NCI-H187 treated with DMSO at 0.1 percent for 48 hours (cell line): ENCODE measurements around the gene MYCBPAP.

Source experiments
- DNase-seq: peaks from one replicate; lab custom pipeline; 2025; lab: John Stamatoyannopoulos, UW

Gene MYCBPAP

DNA sequence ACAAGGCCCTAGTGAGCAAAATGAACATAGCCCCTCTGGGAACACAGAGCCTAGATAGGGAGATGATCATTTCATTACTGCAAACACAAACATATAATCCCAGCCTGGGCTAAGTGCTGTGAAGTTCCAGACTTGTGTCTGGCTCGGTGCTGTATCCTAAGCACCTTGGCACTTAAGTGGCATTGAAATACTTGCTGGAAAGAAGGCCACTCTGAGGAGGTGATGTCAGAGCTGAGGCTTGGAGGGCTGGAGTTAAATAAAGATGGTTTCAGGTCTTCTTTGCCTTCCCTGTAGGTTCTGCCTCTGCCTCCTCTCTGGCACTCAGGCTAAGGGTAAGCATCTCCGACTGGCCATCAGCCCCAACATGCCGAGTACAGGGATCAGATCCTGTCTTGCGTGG, 49.9 kb downstream of the MYCBPAP start:
- no peak for DNase-seq

DNA sequence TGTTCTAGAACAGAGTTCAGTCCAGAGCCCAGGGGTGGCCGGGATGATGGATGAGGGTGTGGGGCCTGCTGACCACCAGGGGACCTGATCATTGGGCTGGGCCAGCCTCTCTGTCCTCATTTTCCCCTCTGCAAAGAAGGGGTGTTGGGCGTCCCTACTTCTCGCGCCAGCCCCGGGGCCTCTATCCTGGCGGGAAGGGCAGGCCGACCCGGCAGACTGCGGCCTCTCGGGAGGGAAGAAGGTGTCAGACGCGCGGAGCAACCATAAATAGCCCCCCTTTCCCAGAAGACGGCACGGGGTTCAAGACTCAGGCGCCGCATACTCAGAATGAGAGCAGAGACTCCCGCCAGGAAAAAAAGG, 50.3 kb downstream of the MYCBPAP start:
- DNase-seq = no peak

DNA sequence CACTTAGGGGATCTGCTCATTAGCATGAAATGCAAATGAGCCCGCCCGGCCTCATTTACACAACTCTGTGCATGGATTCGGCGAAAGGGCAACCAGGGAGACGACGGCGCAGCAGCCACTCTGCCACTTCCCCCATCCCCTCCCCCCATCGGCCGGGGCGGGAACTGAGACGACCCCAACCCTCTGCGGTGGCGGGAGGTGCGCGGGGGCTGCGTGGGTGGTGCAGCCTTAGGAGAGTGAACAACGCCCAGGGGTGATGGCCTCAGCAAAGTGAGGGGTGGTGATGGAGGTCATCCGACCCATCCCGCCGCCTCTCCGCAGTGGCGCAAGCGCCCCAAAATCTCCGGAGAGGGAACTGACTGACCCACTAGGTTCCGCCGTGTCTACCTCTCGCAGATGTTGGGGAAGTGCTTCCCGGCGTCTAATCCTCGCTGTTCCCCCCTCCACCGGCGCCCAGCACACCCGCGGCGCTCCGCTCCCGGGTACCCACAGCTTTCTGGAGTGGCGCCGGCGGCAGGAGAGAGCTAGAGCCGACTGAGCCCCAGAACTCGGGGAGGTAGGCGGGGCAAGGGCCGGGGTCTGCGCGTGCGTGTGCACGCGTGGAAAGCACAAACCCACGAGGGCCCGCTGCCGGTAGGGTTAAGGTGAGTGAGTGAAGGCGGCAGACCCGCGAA, 50.8 kb downstream of the MYCBPAP start:
- DNase-seq = no peak

DNA sequence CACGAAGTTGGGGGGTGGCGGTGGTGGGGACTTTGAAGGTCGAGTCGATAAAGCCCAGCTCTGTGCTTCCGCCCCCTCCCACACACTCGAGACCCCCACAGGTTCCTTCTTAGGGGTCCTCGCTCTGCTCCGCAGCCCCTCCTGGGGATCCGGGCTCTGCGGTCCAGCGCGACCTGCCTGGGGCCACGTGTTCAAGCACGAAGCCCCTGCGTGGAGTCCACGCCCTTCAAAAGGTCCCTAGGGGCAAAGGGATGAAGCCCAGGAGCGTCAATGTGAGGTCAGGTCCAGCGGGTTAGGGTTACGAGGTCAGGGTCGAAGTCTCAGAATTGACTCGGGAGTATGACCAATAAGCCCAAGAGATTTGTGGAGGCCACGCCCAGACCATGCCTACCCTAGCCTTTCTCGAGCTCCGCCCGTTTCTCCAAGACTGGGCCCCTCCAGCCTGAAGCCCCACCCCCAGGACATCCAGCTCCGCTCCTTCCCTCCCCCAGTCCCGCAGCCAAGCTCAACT, 51.5 kb downstream of the MYCBPAP start:
- no peak for DNase-seq

DNA sequence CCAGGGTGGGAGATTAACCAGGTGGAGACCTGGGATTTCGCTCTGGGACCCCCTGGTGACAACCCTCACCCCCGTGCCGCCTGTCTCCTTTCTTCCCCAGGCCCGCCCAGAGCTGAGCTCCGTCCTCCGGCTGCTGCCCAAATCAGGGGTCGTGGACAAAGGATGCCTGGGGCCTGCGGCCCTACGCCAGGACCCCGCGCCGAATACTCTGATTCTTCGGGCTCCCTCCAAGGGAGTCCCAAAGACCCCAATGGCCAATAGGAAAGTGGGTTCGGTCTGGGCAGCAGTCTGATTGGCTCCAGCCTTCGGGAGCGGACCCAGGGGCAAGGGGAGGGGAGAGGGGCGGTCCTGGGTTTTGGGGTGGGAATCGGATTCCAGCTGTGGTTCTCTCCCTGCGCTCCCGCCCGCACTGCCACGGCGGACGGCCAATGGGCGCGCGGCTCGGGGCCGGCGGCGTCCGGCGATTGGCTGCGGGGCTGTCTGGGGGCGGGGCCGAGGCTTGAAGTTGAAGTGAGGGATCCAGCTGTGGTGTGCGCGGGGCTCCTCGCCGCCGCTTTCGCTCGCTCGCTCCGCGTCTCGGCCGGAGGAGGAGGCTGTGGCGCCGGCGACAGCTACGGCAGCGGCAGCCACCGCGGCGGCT, 52.1 kb downstream of the MYCBPAP start, which contains the start of gene CACNA1G:
Gene CACNA1G, plus strand, starts transcription at position 531 of the 640 bp plus-strand sequence. CDS start 745 bp downstream, outside the sequence.
- no peak for DNase-seq

DNA sequence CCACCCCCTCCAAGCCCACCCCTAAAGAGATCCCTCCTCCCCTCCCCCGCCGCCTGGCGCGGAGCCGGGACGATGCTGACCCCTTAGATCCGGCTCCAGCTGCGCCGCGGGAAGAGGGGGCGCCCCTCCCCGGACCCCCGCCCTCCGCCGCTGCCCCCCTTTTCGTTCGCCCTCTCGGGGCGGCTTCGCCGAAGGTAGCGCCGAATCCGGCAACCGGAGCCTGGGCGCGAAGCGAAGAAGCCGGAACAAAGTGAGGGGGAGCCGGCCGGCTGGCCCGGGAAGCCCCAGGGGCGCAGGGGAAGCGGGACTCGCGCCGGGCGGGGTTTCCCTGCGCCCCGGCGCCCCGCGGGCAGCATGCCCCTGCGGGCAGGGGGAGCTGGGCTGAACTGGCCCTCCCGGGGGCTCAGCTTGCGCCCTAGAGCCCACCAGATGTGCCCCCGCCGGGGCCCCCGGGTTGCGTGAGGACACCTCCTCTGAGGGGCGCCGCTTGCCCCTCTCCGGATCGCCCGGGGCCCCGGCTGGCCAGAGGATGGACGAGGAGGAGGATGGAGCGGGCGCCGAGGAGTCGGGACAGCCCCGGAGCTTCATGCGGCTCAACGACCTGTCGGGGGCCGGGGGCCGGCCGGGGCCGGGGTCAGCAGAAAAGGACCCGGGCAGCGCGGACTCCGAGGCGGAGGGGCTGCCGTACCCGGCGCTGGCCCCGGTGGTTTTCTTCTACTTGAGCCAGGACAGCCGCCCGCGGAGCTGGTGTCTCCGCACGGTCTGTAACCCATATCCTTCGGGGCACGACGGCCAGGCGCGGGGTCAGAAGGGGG, 52.9 kb downstream of the MYCBPAP start:
- DNase-seq = no peak

DNA sequence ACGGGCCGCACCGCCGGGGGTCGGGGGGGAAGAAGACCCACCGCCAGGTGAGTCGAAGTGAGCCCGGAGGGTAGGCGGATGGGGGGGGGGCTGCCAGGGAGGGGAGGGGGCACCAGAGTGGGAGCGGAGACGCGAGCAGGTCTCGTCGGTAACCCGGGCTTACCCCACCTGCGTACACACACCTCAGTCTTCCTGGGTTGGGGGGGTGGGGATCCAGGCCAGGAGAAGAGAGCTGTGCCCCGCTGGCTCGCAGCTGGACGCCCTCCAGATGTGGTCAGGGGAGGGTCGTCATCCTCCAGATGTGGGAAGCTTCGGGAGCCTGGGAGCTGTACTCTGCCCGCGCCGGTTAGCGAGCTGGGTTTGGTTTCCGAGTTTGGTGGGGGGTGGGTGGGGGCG, 53.5 kb downstream of the MYCBPAP start:
- no peak for DNase-seq

DNA sequence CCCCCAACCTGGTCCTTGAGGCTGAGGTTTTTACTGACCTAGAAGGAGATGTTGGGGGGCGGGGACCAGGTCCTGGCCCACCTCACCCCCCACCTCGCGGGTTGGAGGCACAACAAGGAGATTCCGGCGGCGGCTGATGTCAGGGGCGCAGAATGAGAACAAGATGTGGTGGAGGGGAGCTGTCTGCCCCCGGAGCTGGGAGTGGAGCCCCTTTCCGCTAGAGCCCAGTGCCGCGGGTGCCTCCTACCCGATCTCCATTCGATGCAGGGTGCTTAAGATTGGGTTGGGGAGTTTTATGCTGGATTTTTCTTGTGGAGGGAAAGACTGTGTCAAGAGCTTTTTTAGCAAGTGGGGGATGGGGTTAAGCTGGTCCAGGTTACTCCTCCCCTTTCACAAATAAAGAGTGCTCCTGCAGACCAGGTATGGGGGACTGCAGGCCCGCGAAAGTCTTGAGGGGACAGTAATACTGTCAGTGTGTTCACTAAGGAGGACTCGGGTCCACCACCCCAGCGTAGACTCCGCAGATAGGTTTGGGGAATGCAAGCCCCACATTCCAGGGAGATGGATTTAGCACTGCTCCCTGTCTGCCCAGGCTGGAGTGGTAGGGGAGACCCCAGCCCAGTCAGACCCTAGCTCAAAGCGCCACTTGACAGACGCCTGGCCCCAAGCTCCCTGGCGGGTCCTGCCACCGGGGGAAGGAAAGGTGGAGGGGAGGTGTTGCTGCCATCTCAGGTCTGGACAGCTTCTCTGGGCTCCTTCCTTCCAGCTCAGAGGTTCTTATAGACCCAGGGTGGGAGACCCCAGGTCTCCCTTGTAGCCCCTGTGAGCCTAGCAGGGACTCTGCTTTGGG, 54.2 kb downstream of the MYCBPAP start:
- DNase-seq = no peak

DNA sequence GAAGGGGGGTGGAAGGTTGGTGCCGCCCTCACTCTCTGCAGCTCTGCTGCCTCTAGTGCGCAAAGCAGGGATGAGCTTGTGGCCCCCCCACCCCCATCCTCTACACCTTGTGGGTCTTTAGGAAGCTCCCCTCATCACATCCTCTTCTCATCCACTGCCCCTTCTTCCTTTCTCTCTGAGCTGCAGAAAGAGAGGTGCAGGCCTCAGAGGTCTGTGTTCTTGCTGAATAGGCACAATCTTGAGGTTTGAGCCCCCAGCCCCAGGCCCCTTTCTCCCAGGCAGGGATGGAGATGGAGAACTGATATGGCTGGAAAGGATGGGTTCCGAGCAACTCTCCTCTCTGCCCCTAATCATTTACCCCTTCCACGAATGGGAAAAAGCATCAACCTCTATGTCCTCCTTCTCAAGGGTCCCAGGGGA, 54.9 kb downstream of the MYCBPAP start:
- DNase-seq = no peak

DNA sequence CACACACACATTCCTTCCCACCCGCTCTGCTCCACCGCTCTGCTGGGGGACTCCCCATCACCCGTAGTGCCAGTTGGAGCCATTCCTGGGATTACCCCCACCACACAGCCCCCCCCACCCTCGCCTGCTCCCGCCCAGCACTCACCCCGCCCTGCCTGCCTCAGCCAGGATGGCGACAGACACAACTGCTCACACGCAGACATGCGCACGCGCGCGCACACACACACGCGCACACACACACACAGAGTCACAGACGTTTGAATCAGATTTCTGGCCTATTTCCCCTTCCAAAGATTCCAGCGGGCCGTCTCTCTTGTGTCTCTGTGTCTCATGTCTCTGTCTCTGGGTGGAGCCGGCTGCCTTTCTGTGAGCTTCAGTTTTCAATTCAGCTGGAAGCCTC, 56.7 kb downstream of the MYCBPAP start:
- no peak for DNase-seq

DNA sequence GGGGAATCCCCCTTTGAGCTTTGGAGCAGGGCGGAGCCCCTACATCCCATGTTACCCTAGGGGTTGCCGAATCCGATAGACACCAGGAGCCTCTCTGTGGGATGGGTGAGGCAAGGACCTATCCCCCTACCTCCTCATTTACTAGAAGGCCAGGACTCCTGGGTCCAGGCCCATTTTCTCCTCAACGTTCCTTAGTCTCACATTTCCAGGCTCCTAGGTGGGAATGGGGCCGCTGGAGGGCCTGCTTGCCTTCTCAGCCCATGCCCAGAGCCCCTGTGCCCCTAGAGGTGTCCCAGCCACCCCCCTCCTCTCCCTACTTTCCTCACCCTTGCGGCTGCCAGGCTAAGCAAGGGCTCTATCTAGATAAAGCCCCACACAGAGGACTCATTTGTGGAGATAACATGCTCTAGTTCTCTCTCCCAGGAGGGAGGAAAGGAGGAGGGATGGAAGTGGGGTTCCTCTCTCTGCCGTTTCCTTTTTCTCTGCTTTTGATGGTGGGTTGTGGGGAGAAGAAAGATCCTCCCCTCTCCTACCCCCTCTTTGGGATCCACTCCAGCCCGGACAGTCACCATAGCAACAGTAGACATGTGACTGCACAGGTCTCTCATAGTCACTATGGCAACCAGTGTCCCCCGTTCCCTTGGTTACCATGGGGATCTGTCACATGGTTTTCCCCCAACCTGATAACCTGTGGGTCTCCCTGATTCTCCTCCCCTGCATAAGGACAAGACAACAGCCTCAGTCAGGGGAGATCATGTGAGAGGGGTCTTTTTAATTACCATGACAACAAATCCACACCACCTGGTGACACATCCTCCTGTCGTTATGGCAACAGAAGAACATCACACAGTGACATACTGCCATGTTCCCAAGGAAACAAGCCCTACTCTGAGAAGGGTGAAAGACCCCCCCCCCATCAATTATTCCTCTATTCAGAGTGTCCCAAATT, 57.4 kb downstream of the MYCBPAP start:
- no peak for DNase-seq

DNA sequence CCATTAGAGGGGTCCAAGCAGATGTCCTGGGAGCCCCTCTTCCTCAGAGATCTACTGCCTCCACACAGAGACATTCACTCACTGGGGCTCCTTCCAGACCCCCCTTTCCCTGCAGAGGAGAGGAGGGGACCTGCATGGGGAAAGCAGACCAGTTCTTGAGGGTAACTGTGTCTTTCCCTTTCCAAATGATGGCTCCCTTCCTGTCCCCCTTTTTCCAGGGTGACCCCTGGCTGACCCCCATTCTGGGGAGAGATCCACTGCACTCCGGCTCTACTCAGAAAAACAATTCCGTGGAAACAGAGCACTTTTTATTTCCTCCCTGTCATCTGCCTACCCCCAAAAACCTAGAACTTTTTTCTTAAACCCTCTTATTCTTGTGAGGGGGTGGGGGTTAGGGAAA, 58.6 kb downstream of the MYCBPAP start:
- no peak for DNase-seq

DNA sequence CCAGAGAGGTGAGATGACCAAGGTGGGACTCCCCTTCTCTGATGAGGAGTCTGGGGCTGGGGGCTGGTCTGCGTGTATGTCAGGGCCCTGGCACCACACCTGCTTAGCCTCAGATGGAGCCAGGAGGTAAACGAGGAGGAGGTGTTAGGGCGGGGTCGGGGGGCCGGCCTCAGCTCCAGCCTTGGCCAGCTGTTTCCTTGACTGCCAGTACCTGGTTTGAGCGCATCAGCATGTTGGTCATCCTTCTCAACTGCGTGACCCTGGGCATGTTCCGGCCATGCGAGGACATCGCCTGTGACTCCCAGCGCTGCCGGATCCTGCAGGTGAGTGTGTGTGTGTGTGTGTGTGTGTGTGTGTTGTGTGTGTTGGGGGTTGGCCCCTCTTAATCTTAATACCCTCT, 60.4 kb downstream of the MYCBPAP start:
- no peak for DNase-seq

DNA sequence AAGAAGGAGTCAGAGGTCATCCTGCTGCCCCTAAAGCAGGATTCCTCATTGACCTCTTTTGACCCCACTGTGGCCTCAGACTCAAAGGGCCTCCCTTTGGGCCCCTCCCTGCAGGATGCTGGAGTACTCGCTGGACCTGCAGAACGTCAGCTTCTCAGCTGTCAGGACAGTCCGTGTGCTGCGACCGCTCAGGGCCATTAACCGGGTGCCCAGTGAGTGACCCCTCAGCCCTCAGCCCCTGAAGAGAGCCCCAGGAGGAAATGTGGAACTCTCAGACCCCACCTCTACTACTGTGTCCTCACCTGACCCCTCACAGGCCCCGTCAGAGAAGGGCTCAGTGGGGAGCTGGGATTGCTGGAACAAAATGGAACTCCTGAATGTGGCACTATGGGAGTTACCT, 61.4 kb downstream of the MYCBPAP start:
- no peak for DNase-seq

DNA sequence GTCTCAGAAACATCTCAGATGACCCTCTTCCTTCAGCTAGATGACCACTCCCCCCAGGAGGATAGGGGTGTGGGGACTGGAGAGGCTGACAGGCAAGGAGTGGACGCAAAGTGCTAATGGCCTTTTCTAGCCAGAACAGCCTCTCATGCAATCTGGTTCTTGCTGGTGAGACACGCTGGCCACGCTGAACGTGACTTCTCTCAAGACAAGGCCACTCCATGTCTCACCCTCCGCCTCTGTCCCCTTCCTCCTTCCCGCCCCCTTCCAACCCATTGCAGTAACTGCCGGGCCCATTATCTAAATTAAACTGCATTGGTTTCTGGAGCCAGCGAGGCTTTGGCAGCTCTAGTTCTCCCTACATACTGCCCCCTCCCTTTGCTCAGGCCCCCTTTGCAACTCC, 61.8 kb downstream of the MYCBPAP start:
- no peak for DNase-seq

DNA sequence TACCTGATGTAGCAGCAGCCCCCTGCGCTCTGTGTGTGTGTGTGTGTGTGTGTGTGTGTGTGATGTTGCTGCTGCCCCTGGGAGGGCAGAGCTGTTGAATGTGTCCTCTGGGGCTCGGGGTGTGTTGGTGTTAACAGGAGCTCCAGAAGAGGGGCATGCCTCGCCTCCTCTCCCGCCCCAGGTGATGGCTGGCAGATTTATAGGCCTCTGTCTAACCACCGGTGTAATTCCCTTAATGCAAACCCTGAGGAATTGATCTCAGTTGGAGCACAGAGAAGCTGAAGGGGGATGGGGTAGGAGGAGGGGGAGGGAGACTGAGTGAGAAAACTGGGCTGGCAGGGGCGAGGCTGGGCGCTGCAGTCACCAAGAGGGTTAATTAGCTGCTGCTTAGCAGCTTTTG, 62.3 kb downstream of the MYCBPAP start:
- DNase-seq = no peak

DNA sequence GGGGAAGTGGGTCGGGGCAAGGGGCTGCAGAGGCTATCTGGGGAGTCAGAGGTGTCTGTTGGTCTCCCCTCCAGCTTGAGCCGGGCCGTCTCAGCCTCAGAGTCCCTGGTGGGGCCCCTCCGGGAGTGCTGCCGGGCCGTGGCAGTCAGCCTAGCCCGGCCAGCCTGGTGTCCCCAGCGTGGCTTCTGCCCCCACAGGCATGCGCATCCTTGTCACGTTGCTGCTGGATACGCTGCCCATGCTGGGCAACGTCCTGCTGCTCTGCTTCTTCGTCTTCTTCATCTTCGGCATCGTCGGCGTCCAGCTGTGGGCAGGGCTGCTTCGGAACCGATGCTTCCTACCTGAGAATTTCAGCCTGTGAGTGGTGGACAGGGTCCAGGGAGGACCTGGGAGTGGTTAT, 63.4 kb downstream of the MYCBPAP start:
- DNase-seq = no peak

DNA sequence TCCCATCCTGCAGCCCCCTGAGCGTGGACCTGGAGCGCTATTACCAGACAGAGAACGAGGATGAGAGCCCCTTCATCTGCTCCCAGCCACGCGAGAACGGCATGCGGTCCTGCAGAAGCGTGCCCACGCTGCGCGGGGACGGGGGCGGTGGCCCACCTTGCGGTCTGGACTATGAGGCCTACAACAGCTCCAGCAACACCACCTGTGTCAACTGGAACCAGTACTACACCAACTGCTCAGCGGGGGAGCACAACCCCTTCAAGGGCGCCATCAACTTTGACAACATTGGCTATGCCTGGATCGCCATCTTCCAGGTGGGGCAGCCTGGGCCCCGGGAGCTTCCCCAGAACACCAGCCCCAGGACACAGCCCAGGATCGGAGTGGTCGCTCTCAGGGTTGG, 64.3 kb downstream of the MYCBPAP start:
- DNase-seq = no peak

DNA sequence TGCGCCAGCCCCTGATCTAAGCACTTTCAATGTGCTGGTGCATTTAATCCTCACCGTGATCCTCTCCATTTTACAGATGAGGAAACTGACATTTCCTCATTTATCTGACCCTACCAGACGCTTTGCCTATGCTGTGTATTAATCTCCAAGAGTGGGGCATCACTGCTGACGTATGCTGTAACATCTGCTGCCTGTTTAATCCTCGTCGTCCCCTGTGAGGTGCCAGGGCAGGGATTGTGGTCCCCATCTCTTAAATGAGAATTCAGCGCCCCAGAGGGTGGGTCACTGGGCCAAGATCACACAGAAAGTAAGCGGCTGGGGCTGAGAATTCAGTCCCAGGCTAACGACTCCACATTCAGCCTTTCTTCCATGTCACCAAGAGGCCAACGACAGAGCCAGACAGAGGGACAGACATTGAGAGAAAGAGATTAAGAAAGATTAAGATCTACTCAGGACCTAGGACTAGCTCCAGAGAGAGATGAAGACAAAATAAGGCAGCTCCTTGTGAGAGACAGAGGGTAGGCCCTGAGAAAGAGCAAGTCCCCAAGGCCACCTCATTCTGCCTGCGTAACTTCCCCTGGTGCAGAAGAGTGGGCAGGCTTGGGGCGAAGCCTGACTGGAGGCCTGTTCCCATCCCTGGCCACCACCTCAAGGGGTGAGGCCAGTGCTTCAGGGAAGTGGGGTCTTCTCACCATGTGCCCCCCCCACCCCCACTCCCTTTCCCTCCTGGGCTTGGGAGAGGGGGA, 65.8 kb downstream of the MYCBPAP start:
- no peak for DNase-seq

DNA sequence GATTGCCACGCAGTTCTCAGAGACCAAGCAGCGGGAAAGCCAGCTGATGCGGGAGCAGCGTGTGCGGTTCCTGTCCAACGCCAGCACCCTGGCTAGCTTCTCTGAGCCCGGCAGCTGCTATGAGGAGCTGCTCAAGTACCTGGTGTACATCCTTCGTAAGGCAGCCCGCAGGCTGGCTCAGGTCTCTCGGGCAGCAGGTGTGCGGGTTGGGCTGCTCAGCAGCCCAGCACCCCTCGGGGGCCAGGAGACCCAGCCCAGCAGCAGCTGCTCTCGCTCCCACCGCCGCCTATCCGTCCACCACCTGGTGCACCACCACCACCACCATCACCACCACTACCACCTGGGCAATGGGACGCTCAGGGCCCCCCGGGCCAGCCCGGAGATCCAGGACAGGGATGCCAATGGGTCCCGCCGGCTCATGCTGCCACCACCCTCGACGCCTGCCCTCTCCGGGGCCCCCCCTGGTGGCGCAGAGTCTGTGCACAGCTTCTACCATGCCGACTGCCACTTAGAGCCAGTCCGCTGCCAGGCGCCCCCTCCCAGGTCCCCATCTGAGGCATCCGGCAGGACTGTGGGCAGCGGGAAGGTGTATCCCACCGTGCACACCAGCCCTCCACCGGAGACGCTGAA, 67.5 kb downstream of the MYCBPAP start:
- no peak for DNase-seq
